Upper lobe of right lung (tissue), 1 donor: Measurements from ENCODE around the gene TATDN2. TPM values are rescaled to one million over a fixed set of nuclear protein-coding genes. Genes with fewer than 3 reads are reported as not detected.

Source experiments
- ATAC-seq: fragments of 200-7000 bp; cut with Tn5 transposase; one replicate; pipeline ENCODE4 v1.9.1; 2020; ENCODE audit warnings: mild to moderate bottlenecking, moderate library complexity
- DNase-seq: peaks from one replicate; pipeline ENCODE4 v3.0.0-alpha.2; 2020
- H3K27ac ChIP-seq: fragments of 200-600 bp; one replicate; pipeline ENCODE4 v1.8.0; 2022
- H3K27me3 ChIP-seq: fragments of 200-600 bp; one replicate; pipeline ENCODE4 v1.8.0; 2022; ENCODE audit warnings: mild to moderate bottlenecking
- H3K36me3 ChIP-seq: fragments of 200-600 bp; one replicate; pipeline ENCODE4 v1.8.0; 2022
- H3K4me1 ChIP-seq: fragments of 200-600 bp; one replicate; pipeline ENCODE4 v1.8.0; 2022
- H3K4me3 ChIP-seq: fragments of 200-600 bp; one replicate; pipeline ENCODE4 v1.8.0; 2022; ENCODE audit warnings: mild to moderate bottlenecking
- H3K9me3 ChIP-seq: fragments of 200-600 bp; one replicate; pipeline ENCODE4 v1.8.0; 2022
- CTCF ChIP-seq: fragments of 200-600 bp; IDR thresholded peaks from one replicate; pipeline ENCODE4 v1.8.0; 2022; ENCODE audit warnings: antibody characterized with exemption
- intact Hi-C: fragments of 100-400 bp; cut with DNase I; formaldehyde crosslinking; loops from one replicate; pipeline ENCODE4 v1.11.0; 2022
- total RNA-seq: library from RNA; stranded (reverse); fragmentation: NEBNext Ultra II Directional; extraction: Animal tissue kit (Norgen Biotek cat#: 25700); gene quantifications from one replicate; pipeline ENCODE4 v1.2.1, GENCODE V29; 2021
- donor health status: DM: no; HTN: yes; CAD: no; lungs with severe emphysema.

TATDN2 gene
- total RNA-seq, 1 donor from 2014 or later, result 32.3 TPM

- no peak overlapping the region for H3K4me3 ChIP-seq
- peaks cover 84% of the 10 kb centered on the region for H3K36me3 ChIP-seq
- H3K27ac ChIP-seq, result no peak overlapping the region
- H3K27me3 ChIP-seq, result no peaks in the 10 kb centered on the region
- peaks cover 18% of the 10 kb centered on the region for H3K4me1 ChIP-seq
- no peak for TF ChIP-seq CTCF
- intact Hi-C loops, result no loop called here
- no peak for ATAC-seq
- no peak for DNase-seq
- no peaks in the 10 kb centered on the region for H3K9me3 ChIP-seq
These were observed 25.5 kb downstream of the TATDN2 start for GRCh38 chr3:10273702-10274305.

- ATAC-seq (no peak), DNase-seq (no peak)
- peaks cover 14% of the 10 kb centered on the region for H3K4me1 ChIP-seq
- no peak overlapping the region for H3K27ac ChIP-seq
- TF ChIP-seq CTCF, result no peak
- intact Hi-C loops, result no loop called here
- no peaks in the 10 kb centered on the region for H3K9me3 ChIP-seq
- no peaks in the 10 kb centered on the region for H3K27me3 ChIP-seq
- peaks cover 86% of the 10 kb centered on the region for H3K36me3 ChIP-seq
- no peak overlapping the region for H3K4me3 ChIP-seq
These were observed 26.3 kb downstream of the TATDN2 start for GRCh38 chr3:10274601-10275000.

- no peak for DNase-seq
- ATAC-seq, result no peak
- H3K9me3 ChIP-seq, result no peaks in the 10 kb centered on the region
- H3K4me3 ChIP-seq, result no peak overlapping the region
- TF ChIP-seq CTCF, result no peak
- H3K27ac ChIP-seq, result no peak overlapping the region
- H3K4me1 ChIP-seq, result peaks cover 14% of the 10 kb centered on the region
- intact Hi-C loops, result no loop called here
- no peaks in the 10 kb centered on the region for H3K27me3 ChIP-seq
- H3K36me3 ChIP-seq, result peaks cover 73% of the 10 kb centered on the region
These were observed 28.9 kb downstream of the TATDN2 start for GRCh38 chr3:10277115-10277625.

- H3K36me3 ChIP-seq, result peaks cover 72% of the 10 kb centered on the region
- H3K9me3 ChIP-seq, result no peaks in the 10 kb centered on the region
- no peaks in the 10 kb centered on the region for H3K27me3 ChIP-seq
- no peak overlapping the region for H3K4me3 ChIP-seq
- no peak overlapping the region for H3K27ac ChIP-seq
- ATAC-seq, result no peak
- intact Hi-C loops, result no loop called here
- DNase-seq, result peak; percentile 7
- peaks cover 7% of the 10 kb centered on the region for H3K4me1 ChIP-seq
- TF ChIP-seq CTCF, result no peak
These were observed 30.2 kb downstream of the TATDN2 start for GRCh38 chr3:10278501-10278900.

GRCh38 chr3:10279384-10280176, 31.3 kb downstream of the TATDN2 start:
- Histone ChIP-seq H3K36me3 (peaks cover 68% of the 10 kb centered on the region), H3K9me3 (no peaks in the 10 kb centered on the region), H3K27ac (no peak overlapping the region), H3K4me1 (no peaks in the 10 kb centered on the region), H3K27me3 (no peaks in the 10 kb centered on the region), H3K4me3 (no peak overlapping the region)
- intact Hi-C loops, result no loop called here
- no peak for TF ChIP-seq CTCF
- DNase-seq (peak; percentile 18), ATAC-seq (no peak)
